HEK293 (cell line): ENCODE measurements around the gene USP7.

Experiments
- CTCF ChIP-seq: fragments of 450-650 bp; formaldehyde crosslinking; IDR thresholded peaks from 2 replicates; pipeline ENCODE4 v1.5.1; 2016; ENCODE audit warnings: missing biosample characterization, missing genetic modification characterization
- PRDM1 ChIP-seq: fragments of 450-650 bp; formaldehyde crosslinking; IDR thresholded peaks from 2 replicates; pipeline ENCODE4; 2016; ENCODE audit warnings: missing biosample characterization, missing genetic modification characterization
- REST ChIP-seq: fragments of 450-650 bp; formaldehyde crosslinking; IDR thresholded peaks from 2 replicates; pipeline ENCODE4 v1.5.1; 2016; ENCODE audit warnings: missing biosample characterization, missing genetic modification characterization
- TCF7L2 ChIP-seq: IDR thresholded peaks from 2 replicates; pipeline ENCODE4 v1.6.1; 2011; ENCODE audit warnings: low read depth, mild to moderate bottlenecking, inconsistent platforms, low read length, moderate library complexity, borderline replicate concordance
- ZNF10 ChIP-seq: fragments of 450-650 bp; formaldehyde crosslinking; IDR thresholded peaks from 2 replicates; pipeline ENCODE4 v1.5.1; 2017; ENCODE audit warnings: missing biosample characterization, missing genetic modification characterization
- ZNF274 ChIP-seq, 2 experiments: fragments of 200-500 bp in 1 of 2; fragments of 450-650 bp in 1 of 2; sonication (Bioruptor generic) in 1 of 2; formaldehyde crosslinking in 1 of 2; IDR thresholded peaks; 2 replicates each; pipeline versions ENCODE4 v1.5.1 to v1.6.1; 2014 to 2016; ENCODE audit warnings: borderline replicate concordance in 1 of 2, inconsistent platforms in 1 of 2, low read length in 1 of 2, missing biosample characterization in 1 of 2, missing genetic modification characterization in 1 of 2
- ZNF292 ChIP-seq: fragments of 450-650 bp; formaldehyde crosslinking; IDR thresholded peaks from 2 replicates; pipeline ENCODE4 v1.5.1; 2016; ENCODE audit warnings: low read depth, missing biosample characterization, missing genetic modification characterization, borderline replicate concordance
- ZNF302 ChIP-seq: fragments of 450-650 bp; formaldehyde crosslinking; IDR thresholded peaks from 2 replicates; pipeline ENCODE4 v1.5.1; 2016; ENCODE audit warnings: missing biosample characterization, missing genetic modification characterization, low read depth
- ZNF394 ChIP-seq: fragments of 450-650 bp; formaldehyde crosslinking; IDR thresholded peaks from 2 replicates; pipeline ENCODE4 v1.5.1; 2016; ENCODE audit warnings: missing biosample characterization, missing genetic modification characterization, mild to moderate bottlenecking, moderate library complexity, borderline replicate concordance
- ZNF530 ChIP-seq: fragments of 450-650 bp; formaldehyde crosslinking; IDR thresholded peaks from 2 replicates; pipeline ENCODE4 v1.5.1; 2016; ENCODE audit warnings: low read depth, missing biosample characterization, missing genetic modification characterization
- ZNF561 ChIP-seq: fragments of 450-650 bp; IDR thresholded peaks from 2 replicates; pipeline ENCODE4 v1.5.1; 2018; ENCODE audit warnings: missing biosample characterization, missing genetic modification characterization, borderline replicate concordance
- TF ChIP-seq, protein P1 (sequence below): fragments of 450-650 bp; formaldehyde crosslinking; IDR thresholded peaks from 2 replicates; pipeline ENCODE4 v1.5.1; 2017; ENCODE audit warnings: missing biosample characterization, missing genetic modification characterization

DNA sequence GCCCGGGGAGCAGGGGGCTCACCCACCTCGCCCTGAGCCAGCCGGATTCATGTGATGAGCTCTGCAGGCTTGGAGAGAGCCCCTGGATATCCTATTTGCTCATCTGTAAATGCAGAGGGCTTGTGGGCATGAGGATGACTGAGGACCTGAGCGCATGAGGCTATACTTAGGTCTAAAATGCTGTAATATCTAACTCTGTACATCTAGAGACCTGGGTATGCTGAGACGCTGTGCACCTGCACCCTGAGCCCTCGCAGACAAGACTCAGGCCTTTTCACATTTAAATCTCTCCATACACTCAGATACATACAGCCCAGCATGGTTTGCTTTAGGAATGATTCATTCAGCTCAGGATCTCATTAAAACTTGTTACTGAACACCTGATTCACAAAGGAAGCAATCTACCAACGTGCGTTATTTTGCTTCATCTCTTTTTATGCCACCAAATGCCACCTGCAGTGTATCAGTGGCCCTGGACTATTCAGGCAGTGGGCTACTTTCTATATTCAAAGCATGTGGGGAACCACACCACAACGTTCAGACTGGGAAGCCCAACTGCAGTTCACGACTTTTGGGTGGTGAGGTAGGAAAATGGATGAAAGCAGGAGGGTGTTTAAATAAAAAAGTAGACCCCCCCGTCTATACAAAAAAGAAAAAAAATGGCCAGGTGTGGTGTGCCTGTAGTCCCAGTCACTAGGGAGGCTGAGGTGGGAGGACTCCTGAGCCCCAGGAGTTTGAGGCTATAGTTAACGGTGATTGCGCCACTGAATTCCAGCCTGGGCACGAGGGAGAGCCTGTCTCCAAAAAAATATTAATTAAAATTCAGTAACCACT is 12.0 kb downstream of the USP7 start:
- no peak for TF ChIP-seq PRDM1 (tag by site-specific recombination)
- TF ChIP-seq ZNF394 (tag by site-specific recombination) = no peak
- no peak for TF ChIP-seq ZNF561 (tag by site-specific recombination)
- no peak for TF ChIP-seq ZNF274 (IDR thresholded peaks at IDR 0.05; ENCODE audit: low read length)
- TF ChIP-seq ZNF274 (tag by site-specific recombination; IDR thresholded peaks at IDR 0.05; ENCODE audit: borderline replicate concordance) = no peak
- no peak for TF ChIP-seq CTCF (tag by site-specific recombination)
- TF ChIP-seq REST (tag by site-specific recombination) = no peak
- no peak for TF ChIP-seq ZNF292 (tag by site-specific recombination)
- no peak for TF ChIP-seq ZNF530 (tag by site-specific recombination)
- no peak for TF ChIP-seq ZNF10
- TF ChIP-seq, protein P1, sequence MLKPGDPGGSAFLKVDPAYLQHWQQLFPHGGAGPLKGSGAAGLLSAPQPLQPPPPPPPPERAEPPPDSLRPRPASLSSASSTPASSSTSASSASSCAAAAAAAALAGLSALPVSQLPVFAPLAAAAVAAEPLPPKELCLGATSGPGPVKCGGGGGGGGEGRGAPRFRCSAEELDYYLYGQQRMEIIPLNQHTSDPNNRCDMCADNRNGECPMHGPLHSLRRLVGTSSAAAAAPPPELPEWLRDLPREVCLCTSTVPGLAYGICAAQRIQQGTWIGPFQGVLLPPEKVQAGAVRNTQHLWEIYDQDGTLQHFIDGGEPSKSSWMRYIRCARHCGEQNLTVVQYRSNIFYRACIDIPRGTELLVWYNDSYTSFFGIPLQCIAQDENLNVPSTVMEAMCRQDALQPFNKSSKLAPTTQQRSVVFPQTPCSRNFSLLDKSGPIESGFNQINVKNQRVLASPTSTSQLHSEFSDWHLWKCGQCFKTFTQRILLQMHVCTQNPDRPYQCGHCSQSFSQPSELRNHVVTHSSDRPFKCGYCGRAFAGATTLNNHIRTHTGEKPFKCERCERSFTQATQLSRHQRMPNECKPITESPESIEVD (tag by site-specific recombination) = no peak
- no peak for TF ChIP-seq TCF7L2
- TF ChIP-seq ZNF302 (tag by site-specific recombination) = no peak
